ENCODE results near the gene NHSL2. TPM values are rescaled to one million over a fixed set of nuclear protein-coding genes. Genes with fewer than 3 reads are reported as not detected.

The NHSL2 gene
- total RNA-seq, 1 donor from 2014 or later: 4.0 TPM

DNA sequence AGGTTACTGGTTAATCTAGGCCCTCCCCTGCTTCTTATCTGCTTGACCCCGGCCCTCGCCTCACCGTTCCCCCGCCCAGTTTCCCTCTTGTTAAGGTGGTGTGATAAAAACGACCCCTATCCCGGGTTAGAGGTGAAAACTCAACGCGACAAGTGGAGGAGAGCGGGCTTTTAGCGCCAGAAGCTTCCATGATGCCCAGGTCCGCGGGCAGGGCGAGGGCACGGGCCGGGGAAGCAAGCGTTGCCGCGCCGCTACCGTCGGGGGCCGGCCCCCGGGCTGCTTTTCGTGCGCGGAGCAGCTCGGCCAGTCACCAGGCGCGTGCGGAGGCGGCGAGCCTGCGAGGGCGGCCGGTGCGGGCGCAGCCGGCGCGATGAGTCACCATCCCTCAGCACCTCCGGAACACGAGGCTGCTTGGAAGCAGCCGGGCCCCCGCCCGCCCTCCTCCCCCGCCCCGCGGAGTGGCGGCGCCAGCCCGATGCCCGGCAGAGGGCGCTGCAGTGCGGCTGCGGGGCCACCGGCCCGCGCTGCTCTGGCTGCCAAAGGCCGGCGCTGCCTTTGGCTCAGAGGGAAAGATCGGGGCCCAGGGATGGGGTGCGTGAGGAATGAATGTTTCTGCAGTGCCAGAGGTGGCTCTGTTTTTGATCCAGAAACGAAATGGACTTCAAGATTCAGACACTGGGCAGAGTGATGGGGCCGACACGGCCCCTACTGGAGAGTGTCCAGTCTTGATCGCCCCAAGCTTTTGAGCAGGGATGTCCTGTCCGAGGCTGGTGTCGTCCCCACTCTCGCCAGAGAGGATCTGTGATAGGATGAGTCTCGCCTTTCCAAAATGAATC, 107.8 kb downstream of the NHSL2 start:
- no peak overlapping the region for H3K27ac Mint-ChIP-seq
- H3K9ac ChIP-seq: no peak overlapping the region
- no peaks in the 10 kb centered on the region for H4K20me1 ChIP-seq (ENCODE audit: low read depth)
- H3K4me2 ChIP-seq: peak overlapping the region; percentile 55
- no peaks in the 10 kb centered on the region for H3K36me3 Mint-ChIP-seq
- H3K4me3 ChIP-seq: peak overlapping the region; percentile 10
- H3K27me3 ChIP-seq: peaks cover 12% of the 10 kb centered on the region
- peaks cover 9% of the 10 kb centered on the region for H3K4me1 Mint-ChIP-seq
- no peaks in the 10 kb centered on the region for H3K79me2 ChIP-seq (ENCODE audit: low read depth)
- peak overlapping the region; percentile 64 for H3K4me3 Mint-ChIP-seq
- H3K4me1 ChIP-seq: no peaks in the 10 kb centered on the region
- no peaks in the 10 kb centered on the region for H3K36me3 ChIP-seq
- H3F3A ChIP-seq (ENCODE audit: low read depth): no peaks in the 10 kb centered on the region
- no peaks in the 10 kb centered on the region for H3K9me3 ChIP-seq (ENCODE audit: low read depth)
- TF ChIP-seq, protein P1, sequence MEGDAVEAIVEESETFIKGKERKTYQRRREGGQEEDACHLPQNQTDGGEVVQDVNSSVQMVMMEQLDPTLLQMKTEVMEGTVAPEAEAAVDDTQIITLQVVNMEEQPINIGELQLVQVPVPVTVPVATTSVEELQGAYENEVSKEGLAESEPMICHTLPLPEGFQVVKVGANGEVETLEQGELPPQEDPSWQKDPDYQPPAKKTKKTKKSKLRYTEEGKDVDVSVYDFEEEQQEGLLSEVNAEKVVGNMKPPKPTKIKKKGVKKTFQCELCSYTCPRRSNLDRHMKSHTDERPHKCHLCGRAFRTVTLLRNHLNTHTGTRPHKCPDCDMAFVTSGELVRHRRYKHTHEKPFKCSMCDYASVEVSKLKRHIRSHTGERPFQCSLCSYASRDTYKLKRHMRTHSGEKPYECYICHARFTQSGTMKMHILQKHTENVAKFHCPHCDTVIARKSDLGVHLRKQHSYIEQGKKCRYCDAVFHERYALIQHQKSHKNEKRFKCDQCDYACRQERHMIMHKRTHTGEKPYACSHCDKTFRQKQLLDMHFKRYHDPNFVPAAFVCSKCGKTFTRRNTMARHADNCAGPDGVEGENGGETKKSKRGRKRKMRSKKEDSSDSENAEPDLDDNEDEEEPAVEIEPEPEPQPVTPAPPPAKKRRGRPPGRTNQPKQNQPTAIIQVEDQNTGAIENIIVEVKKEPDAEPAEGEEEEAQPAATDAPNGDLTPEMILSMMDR (IDR thresholded peaks at IDR 0.05): peak; percentile 72
- TF ChIP-seq EZH2phosphoT487 (IDR thresholded peaks at IDR 0.05) (no peak), EZH2 (IDR thresholded peaks at IDR 0.05) (peak; percentile 31)
- H3K27ac ChIP-seq: no peak overlapping the region
- peaks cover 10% of the 10 kb centered on the region for H3K27me3 Mint-ChIP-seq (ENCODE audit: insufficient read depth, low read depth)
- peak; percentile 89 for DNase-seq (ENCODE audit: low spot score)
- H2AFZ ChIP-seq (replicated peaks): no peak overlapping the region
- no peaks in the 10 kb centered on the region for H3K9me3 Mint-ChIP-seq

DNA sequence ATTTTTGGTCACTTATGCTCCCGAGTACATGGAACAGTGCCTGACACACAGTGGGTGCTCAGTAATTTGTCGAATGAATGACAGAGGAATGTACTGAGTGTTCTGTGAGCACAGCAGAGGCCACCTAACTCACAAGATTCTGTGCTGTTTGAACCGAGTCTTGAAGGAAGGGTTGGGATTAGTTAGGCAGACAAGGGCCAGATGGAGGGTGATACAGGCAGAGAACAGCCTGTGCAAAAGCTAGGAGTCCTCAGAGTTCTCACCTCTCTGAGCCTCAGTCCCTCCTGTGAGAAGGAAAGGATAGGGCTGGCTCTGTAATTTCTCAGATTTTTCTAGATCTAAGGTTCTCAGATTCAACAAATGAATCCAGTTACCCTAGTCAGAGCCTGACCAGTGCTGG, 108.8 kb downstream of the NHSL2 start:
- no peaks in the 10 kb centered on the region for H3F3A ChIP-seq (ENCODE audit: low read depth)
- Mint-ChIP-seq H3K4me3 (no peak overlapping the region), H3K36me3 (no peaks in the 10 kb centered on the region), H3K9me3 (no peaks in the 10 kb centered on the region), H3K4me1 (peaks cover 15% of the 10 kb centered on the region), H3K27me3 (ENCODE audit: insufficient read depth, low read depth) (peaks cover 10% of the 10 kb centered on the region), H3K27ac (no peak overlapping the region)
- no peaks in the 10 kb centered on the region for H3K36me3 ChIP-seq
- no peaks in the 10 kb centered on the region for H3K9me3 ChIP-seq (ENCODE audit: low read depth)
- TF ChIP-seq, protein P1 (IDR thresholded peaks at IDR 0.05): no peak
- TF ChIP-seq EZH2phosphoT487 (IDR thresholded peaks at IDR 0.05) (no peak), EZH2 (IDR thresholded peaks at IDR 0.05) (no peak)
- H3K4me1 ChIP-seq: no peaks in the 10 kb centered on the region
- H3K79me2 ChIP-seq (ENCODE audit: low read depth): no peaks in the 10 kb centered on the region
- H3K4me2 ChIP-seq: no peak overlapping the region
- no peak overlapping the region for H3K4me3 ChIP-seq
- H2AFZ ChIP-seq (replicated peaks): no peak overlapping the region
- H4K20me1 ChIP-seq (ENCODE audit: low read depth): no peaks in the 10 kb centered on the region
- H3K27ac ChIP-seq: no peak overlapping the region
- no peak for DNase-seq (ENCODE audit: low spot score)
- peaks cover 12% of the 10 kb centered on the region for H3K27me3 ChIP-seq
- H3K9ac ChIP-seq: no peak overlapping the region

DNA sequence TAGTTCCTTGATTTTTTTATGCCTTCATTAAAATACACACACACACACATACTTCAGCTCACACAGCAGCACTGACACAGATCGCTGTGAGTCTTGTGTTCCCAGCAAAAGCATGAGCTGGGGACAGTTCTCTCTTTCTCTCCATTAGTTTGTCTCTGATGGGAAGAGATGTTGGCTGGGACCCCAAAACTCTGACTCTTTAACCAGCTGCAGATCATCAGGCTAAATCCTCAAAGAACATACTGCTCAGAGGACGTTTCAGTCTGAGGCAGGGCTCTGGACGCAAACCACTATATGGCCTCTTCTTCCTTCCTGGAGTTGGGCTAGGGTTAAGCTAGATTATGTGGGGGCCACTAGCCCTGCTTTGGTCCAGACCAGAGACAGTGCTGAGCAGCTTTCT, 109.6 kb downstream of the NHSL2 start:
- no peak overlapping the region for H3K4me3 ChIP-seq
- H3K27ac ChIP-seq: no peak overlapping the region
- H3K4me2 ChIP-seq: no peak overlapping the region
- H3K27me3 Mint-ChIP-seq (ENCODE audit: insufficient read depth, low read depth): peaks cover 10% of the 10 kb centered on the region
- no peaks in the 10 kb centered on the region for H3K9me3 ChIP-seq (ENCODE audit: low read depth)
- H3K36me3 ChIP-seq: no peaks in the 10 kb centered on the region
- no peak overlapping the region for H2AFZ ChIP-seq (replicated peaks)
- no peak overlapping the region for H3K27ac Mint-ChIP-seq
- H3K27me3 ChIP-seq: peaks cover 12% of the 10 kb centered on the region
- H3K36me3 Mint-ChIP-seq: no peaks in the 10 kb centered on the region
- no peak for DNase-seq (ENCODE audit: low spot score)
- TF ChIP-seq EZH2 (IDR thresholded peaks at IDR 0.05) (no peak), EZH2phosphoT487 (IDR thresholded peaks at IDR 0.05) (no peak)
- TF ChIP-seq, protein P1 (IDR thresholded peaks at IDR 0.05): no peak
- H3F3A ChIP-seq (ENCODE audit: low read depth): no peaks in the 10 kb centered on the region
- no peak overlapping the region for H3K9ac ChIP-seq
- H3K4me1 ChIP-seq: no peaks in the 10 kb centered on the region
- no peak overlapping the region for H3K4me3 Mint-ChIP-seq
- peaks cover 16% of the 10 kb centered on the region for H3K4me1 Mint-ChIP-seq
- H4K20me1 ChIP-seq (ENCODE audit: low read depth): no peaks in the 10 kb centered on the region
- no peaks in the 10 kb centered on the region for H3K79me2 ChIP-seq (ENCODE audit: low read depth)
- H3K9me3 Mint-ChIP-seq: no peaks in the 10 kb centered on the region
